Karpas-422 (cell line): ENCODE results near the gene TXLNG. TPM values are rescaled to one million over a fixed set of nuclear protein-coding genes. Genes with fewer than 3 reads are reported as not detected.

Experiments used
- DNase-seq: peaks from one replicate; pipeline ENCODE4 v3.0.0-alpha.2; 2015
- H2AFZ ChIP-seq: fragments of 200-600 bp; sonication (generic); 2 replicates; pipeline ENCODE4 v1.6.1; 2014; ENCODE audit warnings: antibody characterized with exemption, low read length, mixed read lengths
- H3K27ac ChIP-seq: fragments of 200-600 bp; sonication (generic); 2 replicates; pipeline ENCODE4 v1.5.1; 2014; ENCODE audit warnings: mild to moderate bottlenecking, low read length, moderate library complexity
- H3K27me3 ChIP-seq: fragments of 200-600 bp; sonication (generic); 2 replicates; pipeline ENCODE4 v1.6.1; 2014; ENCODE audit warnings: low read length, mixed read lengths
- H3K36me3 ChIP-seq: fragments of 200-600 bp; sonication (generic); 2 replicates; pipeline ENCODE4 v1.6.1; 2014; ENCODE audit warnings: low read length, mixed read lengths; ENCODE audit not compliant: insufficient read depth
- H3K4me1 ChIP-seq: fragments of 200-600 bp; sonication (generic); 2 replicates; pipeline ENCODE4 v1.6.1; 2014; ENCODE audit warnings: mild to moderate bottlenecking, low read length, mixed read lengths
- H3K4me2 ChIP-seq: fragments of 200-600 bp; sonication (generic); 2 replicates; pipeline ENCODE4 v1.6.1; 2014; ENCODE audit warnings: low read length, low read depth, mild to moderate bottlenecking; ENCODE audit not compliant: poor library complexity, severe bottlenecking
- H3K4me3 ChIP-seq: fragments of 200-600 bp; sonication (generic); 2 replicates; pipeline ENCODE4 v1.5.1; 2014; ENCODE audit warnings: mild to moderate bottlenecking, antibody characterized with exemption, low read length, mixed read lengths
- H3K79me2 ChIP-seq: fragments of 200-600 bp; sonication (generic); 2 replicates; pipeline ENCODE4 v1.6.1; 2014; ENCODE audit warnings: mild to moderate bottlenecking, low read length, mixed read lengths
- H3K9ac ChIP-seq: fragments of 200-600 bp; sonication (generic); 2 replicates; pipeline ENCODE4 v1.6.0; 2014; ENCODE audit warnings: low read length
- H3K9me2 ChIP-seq: fragments of 200-600 bp; sonication (generic), shearing (Covaris generic); replicated peaks from 2 replicates; pipeline ENCODE4 v1.6.0; 2014; ENCODE audit warnings: mild to moderate bottlenecking, low read length, moderate library complexity; ENCODE audit not compliant: insufficient read depth
- H3K9me3 ChIP-seq: fragments of 300-700, 200-600 bp; sonication (generic); 2 replicates; pipeline ENCODE4 v1.6.1; 2014; ENCODE audit warnings: low read length, mixed read lengths
- H4K20me1 ChIP-seq: fragments of 200-600 bp; sonication (generic); 2 replicates; pipeline ENCODE4 v1.6.1; 2014; ENCODE audit warnings: mild to moderate bottlenecking, antibody characterized with exemption, low read length, low read depth; ENCODE audit not compliant: insufficient read depth
- total RNA-seq: library from RNA; depleted of rRNA; stranded (reverse); fragments of >200 nt; shearing (Covaris generic); gene quantifications from 2 replicates; pipeline ENCODE4 v1.2.3, GENCODE V29; 2014; ENCODE audit warnings: low replicate concordance

TXLNG gene
- total RNA-seq, 1 experiment from 2014 or later, result 42.2 TPM

- H3K79me2 ChIP-seq, result peaks cover under 1% of the 10 kb centered on the region
- no peaks in the 10 kb centered on the region for H3K9me3 ChIP-seq
- H2AFZ ChIP-seq, result no peak overlapping the region
- H3K9me2 ChIP-seq, result no peaks in the 10 kb centered on the region
- no peak overlapping the region for H3K9ac ChIP-seq
- no peaks in the 10 kb centered on the region for H4K20me1 ChIP-seq
- no peaks in the 10 kb centered on the region for H3K27me3 ChIP-seq
- DNase-seq, result no peak
- H3K4me3 ChIP-seq, result no peak overlapping the region
- H3K27ac ChIP-seq, result no peak overlapping the region
- H3K4me2 ChIP-seq, result no peak overlapping the region
- H3K4me1 ChIP-seq, result peaks cover 16% of the 10 kb centered on the region
- H3K36me3 ChIP-seq, result no peaks in the 10 kb centered on the region
These were observed 88.3 kb downstream of the TXLNG start for GRCh38 chrX:16874458-16875095.

GRCh38 chrX:16876696-16877095, 90.4 kb downstream of the TXLNG start:
- Histone ChIP-seq H3K9me2 (no peaks in the 10 kb centered on the region), H3K4me2 (no peak overlapping the region), H3K9ac (no peak overlapping the region), H3K27ac (no peak overlapping the region), H3K79me2 (no peaks in the 10 kb centered on the region), H3K4me1 (peaks cover 6% of the 10 kb centered on the region), H3K36me3 (no peaks in the 10 kb centered on the region), H3K9me3 (no peaks in the 10 kb centered on the region), H3K4me3 (no peak overlapping the region), H4K20me1 (no peaks in the 10 kb centered on the region), H3K27me3 (no peaks in the 10 kb centered on the region), H2AFZ (no peak overlapping the region)
- DNase-seq, result no peak

DNA sequence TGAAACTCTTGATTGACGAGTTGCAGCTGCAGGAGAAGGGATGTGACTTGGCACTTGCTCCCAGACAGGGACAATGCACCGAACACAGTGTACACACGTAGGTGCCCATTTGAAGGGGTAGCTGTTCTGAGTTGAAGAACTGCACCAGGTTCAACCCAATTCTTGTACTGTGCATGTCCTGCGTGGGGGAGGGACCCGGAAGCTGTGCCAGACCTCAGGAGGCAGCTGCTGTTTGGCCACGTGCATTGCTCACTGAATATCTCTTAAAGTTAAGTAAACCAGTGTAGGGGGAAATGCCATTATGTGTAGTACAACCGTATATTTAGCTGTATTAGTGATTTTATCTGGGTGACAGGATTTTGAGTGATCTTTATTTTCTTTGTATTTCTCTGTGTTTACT, 95.9 kb downstream of the TXLNG start:
- H3K36me3 ChIP-seq, result no peaks in the 10 kb centered on the region
- H3K9me2 ChIP-seq, result no peaks in the 10 kb centered on the region
- peak overlapping the region; percentile 69 for H3K4me2 ChIP-seq
- H3K9ac ChIP-seq, result peak overlapping the region; percentile 51
- H3K27ac ChIP-seq, result peak overlapping the region; percentile 60; the same call in 1 of the 2 replicates
- no peaks in the 10 kb centered on the region for H3K9me3 ChIP-seq
- no peaks in the 10 kb centered on the region for H3K27me3 ChIP-seq
- no peaks in the 10 kb centered on the region for H3K79me2 ChIP-seq
- H2AFZ ChIP-seq, result peak overlapping the region; percentile 24; the same call in 1 of the 2 replicates
- peaks cover 24% of the 10 kb centered on the region for H3K4me1 ChIP-seq
- H3K4me3 ChIP-seq, result peak overlapping the region; percentile 48
- H4K20me1 ChIP-seq, result no peaks in the 10 kb centered on the region
- DNase-seq, result peak; percentile 76

DNA sequence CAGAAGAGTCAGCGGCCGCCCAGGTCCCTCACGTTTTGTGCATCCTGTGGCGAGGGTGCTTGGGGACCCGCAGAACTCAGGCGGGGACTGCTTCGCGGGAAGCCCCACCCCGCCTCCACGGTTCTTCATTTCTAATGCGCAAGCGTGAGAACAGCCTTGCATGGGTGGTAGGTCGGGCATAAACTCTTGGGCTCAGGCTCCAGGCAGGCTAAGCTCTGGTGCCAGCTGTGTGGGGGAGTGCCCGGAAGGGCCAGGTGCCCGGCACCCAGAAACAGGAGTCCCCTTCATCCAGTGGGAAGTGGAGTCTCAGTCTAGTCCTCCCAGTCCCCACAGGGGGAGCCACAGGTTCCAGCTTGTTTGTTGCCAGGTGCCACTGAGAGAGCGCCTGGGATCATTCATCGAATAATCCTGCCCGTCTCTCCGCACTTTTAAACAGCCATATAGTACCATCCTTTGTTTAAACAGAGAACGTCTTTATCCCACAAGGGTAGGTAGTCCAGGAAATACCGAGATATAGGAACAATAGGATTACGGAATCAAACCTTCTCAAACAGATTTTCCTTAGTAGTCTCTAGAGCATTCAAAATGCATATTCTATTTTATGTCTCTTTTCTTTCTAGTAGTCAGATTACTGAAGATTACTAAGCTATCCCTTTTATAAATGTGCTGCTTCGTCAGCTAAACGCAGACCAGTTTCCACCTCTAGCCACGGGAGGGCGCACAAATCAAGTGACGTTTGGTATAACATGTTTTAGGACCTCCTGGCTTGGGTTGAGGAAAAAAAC, 96.6 kb downstream of the TXLNG start:
- Histone ChIP-seq H3K9me3 (no peaks in the 10 kb centered on the region), H2AFZ (peak overlapping the region; percentile 44; the same call in 1 of the 2 replicates), H3K36me3 (no peaks in the 10 kb centered on the region), H3K4me1 (peaks cover 24% of the 10 kb centered on the region), H3K27ac (peak overlapping the region; percentile 60), H4K20me1 (no peaks in the 10 kb centered on the region), H3K27me3 (no peaks in the 10 kb centered on the region), H3K4me3 (peak overlapping the region; percentile 48), H3K4me2 (peak overlapping the region; percentile 69), H3K9ac (peak overlapping the region; percentile 51), H3K79me2 (no peaks in the 10 kb centered on the region), H3K9me2 (no peaks in the 10 kb centered on the region)
- peak; percentile 93 for DNase-seq

DNA sequence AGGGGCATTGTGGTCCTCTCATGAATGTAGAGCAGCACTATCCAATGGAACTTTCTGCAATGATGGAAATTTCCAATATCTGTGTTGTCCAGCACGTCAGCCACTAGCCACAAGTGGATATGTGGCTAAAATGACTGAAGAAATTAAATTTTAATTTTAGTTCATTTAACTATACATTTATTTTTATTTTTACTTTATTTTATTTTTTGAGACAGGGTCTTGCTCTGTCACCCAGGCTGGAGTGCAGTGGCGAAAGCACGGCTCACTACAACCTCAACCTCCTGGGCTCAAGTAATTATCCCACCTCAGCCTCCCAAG, 97.2 kb downstream of the TXLNG start:
- Histone ChIP-seq H3K36me3 (no peaks in the 10 kb centered on the region), H3K4me2 (peak overlapping the region; percentile 69), H3K4me3 (no peak overlapping the region), H3K27ac (no peak overlapping the region), H2AFZ (no peak overlapping the region), H3K4me1 (peaks cover 24% of the 10 kb centered on the region), H4K20me1 (no peaks in the 10 kb centered on the region), H3K9me2 (no peaks in the 10 kb centered on the region), H3K9ac (no peak overlapping the region), H3K27me3 (no peaks in the 10 kb centered on the region), H3K9me3 (no peaks in the 10 kb centered on the region), H3K79me2 (no peaks in the 10 kb centered on the region)
- no peak for DNase-seq

GRCh38 chrX:16885628-16886027, 99.4 kb downstream of the TXLNG start:
- H3K27me3 ChIP-seq, result no peaks in the 10 kb centered on the region
- DNase-seq, result peak; percentile 72
- H4K20me1 ChIP-seq, result no peaks in the 10 kb centered on the region
- H3K4me2 ChIP-seq, result no peak overlapping the region
- no peaks in the 10 kb centered on the region for H3K79me2 ChIP-seq
- no peak overlapping the region for H3K9ac ChIP-seq
- H2AFZ ChIP-seq, result no peak overlapping the region
- H3K4me1 ChIP-seq, result peaks cover 24% of the 10 kb centered on the region
- H3K9me2 ChIP-seq, result no peaks in the 10 kb centered on the region
- no peaks in the 10 kb centered on the region for H3K9me3 ChIP-seq
- no peak overlapping the region for H3K4me3 ChIP-seq
- no peaks in the 10 kb centered on the region for H3K36me3 ChIP-seq
- H3K27ac ChIP-seq, result no peak overlapping the region

DNA sequence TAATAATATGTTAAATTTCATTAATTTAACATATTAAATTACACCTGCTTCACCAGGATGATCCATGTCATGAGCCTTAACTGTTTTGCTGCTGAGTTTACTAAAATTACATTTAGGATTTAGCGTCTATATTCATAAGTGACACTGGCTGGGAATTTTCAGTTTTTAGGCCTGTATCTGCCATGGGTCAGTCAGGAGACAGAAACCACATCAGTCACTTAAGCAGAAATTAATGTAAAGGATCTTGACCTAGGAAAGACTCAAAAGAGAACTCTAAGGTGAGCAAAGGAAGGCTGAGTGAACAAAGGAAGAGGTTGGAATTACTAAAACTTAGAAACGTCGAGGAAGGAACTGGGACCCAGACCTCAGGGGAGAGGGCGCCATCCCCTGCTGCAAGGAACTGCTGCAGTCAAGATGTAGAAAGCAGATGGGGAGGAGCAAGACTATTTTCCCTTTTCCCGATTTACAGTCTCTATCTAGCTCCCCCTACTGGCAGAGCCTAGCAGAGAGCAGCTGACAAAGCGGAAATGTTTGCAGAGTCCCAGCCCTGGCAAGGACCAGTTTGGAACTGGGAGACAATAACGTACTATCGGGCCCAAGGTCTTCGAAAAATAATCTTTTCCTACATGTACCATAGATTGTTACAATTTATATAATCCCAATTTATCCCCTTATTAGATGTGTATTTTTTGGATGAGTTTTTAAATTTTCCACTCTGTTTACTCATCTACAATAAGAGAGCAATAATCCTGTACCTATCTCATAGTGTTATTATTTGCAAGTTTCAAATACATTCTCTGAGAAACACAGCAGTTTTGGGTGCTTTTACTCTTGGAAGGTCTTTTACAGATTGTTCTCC, 106.5 kb downstream of the TXLNG start:
- Histone ChIP-seq H3K9me3 (no peaks in the 10 kb centered on the region), H3K27ac (no peak overlapping the region), H2AFZ (peak overlapping the region; percentile 96; the same call in 1 of the 2 replicates), H3K79me2 (no peaks in the 10 kb centered on the region), H3K27me3 (no peaks in the 10 kb centered on the region), H3K9me2 (no peaks in the 10 kb centered on the region), H3K4me1 (peaks cover 8% of the 10 kb centered on the region), H3K9ac (peak overlapping the region; percentile 46; the same call in 1 of the 2 replicates), H3K4me2 (peak overlapping the region; percentile 54), H3K4me3 (no peak overlapping the region), H4K20me1 (no peaks in the 10 kb centered on the region), H3K36me3 (no peaks in the 10 kb centered on the region)
- peak; percentile 93 for DNase-seq
